ENCODE results near the gene VDAC1. TPM values are rescaled to one million over a fixed set of nuclear protein-coding genes. Genes with fewer than 3 reads are reported as not detected.
A peak's percentile ranks its signal among the peaks of the same experiment; 100 is the strongest.

Gene VDAC1
- total and polyA plus RNA-seq, 2 of the 8 experiments (the other 6 are each of a cell fraction or from before 2014, with no cell fraction given), result 111 to 301 TPM

- no peak overlapping the region for H2BK12ac ChIP-seq (ENCODE audit: low read depth, low read length)
- H2BK20ac ChIP-seq (ENCODE audit: low read length), result no peak overlapping the region
- TF ChIP-seq CHD1 (IDR thresholded peaks at IDR 0.05; ENCODE audit: low read depth, low read length) (no peak), KDM4A (IDR thresholded peaks at IDR 0.05; ENCODE audit: low read depth, low read length, severe bottlenecking) (no peak), HDAC6 (IDR thresholded peaks at IDR 0.05; ENCODE audit: low read depth, low read length) (no peak), YY1 (IDR thresholded peaks at IDR 0.05; ENCODE audit: low read depth, low read length) (no peak), CEBPB (IDR thresholded peaks at IDR 0.05; ENCODE audit: low read depth, low read length) (no peak)
- TF ChIP-seq, protein P1, sequence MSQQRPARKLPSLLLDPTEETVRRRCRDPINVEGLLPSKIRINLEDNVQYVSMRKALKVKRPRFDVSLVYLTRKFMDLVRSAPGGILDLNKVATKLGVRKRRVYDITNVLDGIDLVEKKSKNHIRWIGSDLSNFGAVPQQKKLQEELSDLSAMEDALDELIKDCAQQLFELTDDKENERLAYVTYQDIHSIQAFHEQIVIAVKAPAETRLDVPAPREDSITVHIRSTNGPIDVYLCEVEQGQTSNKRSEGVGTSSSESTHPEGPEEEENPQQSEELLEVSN (IDR thresholded peaks at IDR 0.05), result no peak
- no peak overlapping the region for H3K14ac ChIP-seq (ENCODE audit: insufficient read length)
- no peak overlapping the region for H3K4me2 ChIP-seq (ENCODE audit: insufficient read depth in 1 of 2, low read depth in 2 of 2, low read length in 2 of 2)
- H4K20me1 ChIP-seq (replicated peaks in 1 of 2; ENCODE audit: control insufficient read depth in 1 of 2, insufficient read depth in 2 of 2, low read length in 2 of 2), result no peaks in the 10 kb centered on the region
- no peak overlapping the region for H4K5ac ChIP-seq (ENCODE audit: insufficient read length, low read depth, low read length)
- H3K79me1 ChIP-seq (ENCODE audit: low read depth, low read length), result no peaks in the 10 kb centered on the region
- H2AK5ac ChIP-seq (ENCODE audit: low read depth, low read length), result no peak overlapping the region
- no peak overlapping the region for H4K91ac ChIP-seq (replicated peaks; ENCODE audit: insufficient read length, low read length)
- no peak overlapping the region for H3K27ac ChIP-seq (ENCODE audit: low read depth, low read length)
- no peak overlapping the region for H2BK120ac ChIP-seq (replicated peaks; ENCODE audit: low read depth, low read length)
- H3K4me3 ChIP-seq (ENCODE audit: extremely low read depth in 1 of 4, insufficient read depth in 2 of 4, low read depth in 3 of 4, low read length in 4 of 4), result no peak overlapping the region
- H3K23me2 ChIP-seq (ENCODE audit: low read depth, low read length), result no peaks in the 10 kb centered on the region; the same call in 1 of the 2 replicates
- H2BK15ac ChIP-seq (ENCODE audit: low read length), result no peak overlapping the region
- no peak overlapping the region for H2BK5ac ChIP-seq (ENCODE audit: low read depth, low read length)
- H3K4ac ChIP-seq (replicated peaks; ENCODE audit: insufficient read length, low read depth, low read length), result no peak overlapping the region
- H3K23ac ChIP-seq (ENCODE audit: insufficient read length), result no peak overlapping the region
- POLR2A ChIA-PET (ENCODE audit: partially characterized antibody), result no interaction called here
- no peaks in the 10 kb centered on the region for H3K79me2 ChIP-seq (ENCODE audit: control insufficient read depth in 1 of 2, insufficient read depth in 2 of 2, low read length in 2 of 2)
- H3K27me3 ChIP-seq (replicated peaks in 1 of 4; ENCODE audit: control insufficient read depth in 3 of 4, extremely low read depth in 1 of 4, insufficient read depth in 3 of 4, low read length in 3 of 4), result no peaks in the 10 kb centered on the region
- peaks cover 0 to 5% (median 2%) of the 10 kb centered on the region in 4 experiments; a peak in 3 of 7 replicates for H3K4me1 ChIP-seq (replicated peaks in 1 of 4; ENCODE audit: control insufficient read depth in 3 of 4, insufficient read depth in 4 of 4, low read length in 3 of 4)
- CTCF ChIA-PET (ENCODE audit: partially characterized antibody), result interaction anchor here (0.8 to 5.2 kb wide), 5 partner anchors 9 to 138 kb away, joined by 3 to 23 read pairs (median 10); partner anchors contain the start of gene VDAC1
- H2AFZ ChIP-seq (ENCODE audit: low read length), result no peak overlapping the region
- no peaks in the 10 kb centered on the region for H3K9me3 ChIP-seq (ENCODE audit: insufficient read depth in 2 of 2, low read depth in 1 of 2, low read length in 1 of 2)
- H3K9ac ChIP-seq (replicated peaks in 1 of 4; ENCODE audit: extremely low read depth in 1 of 4, low read depth in 3 of 4, low read length in 3 of 4), result no peak overlapping the region
- DNase-seq (ENCODE audit: low read depth in 1 of 2, low spot score in 2 of 2) (no peak), FAIRE-seq (no peak)
- no peaks in the 10 kb centered on the region for H3K36me3 ChIP-seq (ENCODE audit: control insufficient read depth in 2 of 4, insufficient read depth in 4 of 4, low read length in 3 of 4)
- 87% methylated on average over 9 of the region's 9 CpGs; no CpG with 5 or more reads in 1 of the 2 experiments for WGBS, 2 experiments (ENCODE audit: extremely low coverage in 1 of 2, insufficient coverage in 1 of 2, insufficient read length in 1 of 2, insufficient replicate concordance in 2 of 2, low coverage in 1 of 2, low lambda C conversion rate in 2 of 2, missing lambda C conversion rate in 1 of 2)
- H3K56ac ChIP-seq (replicated peaks; ENCODE audit: insufficient read length, low read depth, low read length), result no peak overlapping the region
- no peak overlapping the region for H3K18ac ChIP-seq (ENCODE audit: extremely low read depth, low read length)
- H4K8ac ChIP-seq (ENCODE audit: extremely low read depth, insufficient read depth, low read length), result peak overlapping the region; percentile 11; the same call in 1 of the 2 replicates
Observed at GRCh38 chr5:134018154-134018985, 13.6 kb upstream of the VDAC1 start.

Measured in H1 (cell line).